ENCODE data around the gene CCL18.
"Not testable (repeated sequence)": the region's sequence is repeated elsewhere in the genome, so short reads cannot be mapped to it uniquely, and the experiment has no call there.

- TF ChIP-seq, protein P1, sequence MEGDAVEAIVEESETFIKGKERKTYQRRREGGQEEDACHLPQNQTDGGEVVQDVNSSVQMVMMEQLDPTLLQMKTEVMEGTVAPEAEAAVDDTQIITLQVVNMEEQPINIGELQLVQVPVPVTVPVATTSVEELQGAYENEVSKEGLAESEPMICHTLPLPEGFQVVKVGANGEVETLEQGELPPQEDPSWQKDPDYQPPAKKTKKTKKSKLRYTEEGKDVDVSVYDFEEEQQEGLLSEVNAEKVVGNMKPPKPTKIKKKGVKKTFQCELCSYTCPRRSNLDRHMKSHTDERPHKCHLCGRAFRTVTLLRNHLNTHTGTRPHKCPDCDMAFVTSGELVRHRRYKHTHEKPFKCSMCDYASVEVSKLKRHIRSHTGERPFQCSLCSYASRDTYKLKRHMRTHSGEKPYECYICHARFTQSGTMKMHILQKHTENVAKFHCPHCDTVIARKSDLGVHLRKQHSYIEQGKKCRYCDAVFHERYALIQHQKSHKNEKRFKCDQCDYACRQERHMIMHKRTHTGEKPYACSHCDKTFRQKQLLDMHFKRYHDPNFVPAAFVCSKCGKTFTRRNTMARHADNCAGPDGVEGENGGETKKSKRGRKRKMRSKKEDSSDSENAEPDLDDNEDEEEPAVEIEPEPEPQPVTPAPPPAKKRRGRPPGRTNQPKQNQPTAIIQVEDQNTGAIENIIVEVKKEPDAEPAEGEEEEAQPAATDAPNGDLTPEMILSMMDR (IDR thresholded peaks at IDR 0.05; ENCODE audit: insufficient read depth, low read length, poor library complexity, severe bottlenecking), result not testable (repeated sequence)
- not testable (repeated sequence) for TF ChIP-seq EZH2phosphoT487 (conservative IDR thresholded peaks at IDR 0.05; ENCODE audit: low read length)
Observed at GRCh38 chr17:36121099-36121498, 57.0 kb downstream of the CCL18 start.
